IMR-90 (cell line): ENCODE results near the gene CANX. TPM values are rescaled to one million over a fixed set of nuclear protein-coding genes. Genes with fewer than 3 reads are reported as not detected.

Experiments
- ATAC-seq: fragments of 200-7000 bp; cut with Tn5 transposase; 2 replicates; pipeline ENCODE4 v1.9.1; 2020; ENCODE audit warnings: low read depth, mild to moderate bottlenecking, moderate library complexity
- BruUV-seq: library from RNA; stranded (reverse); fragments of 400-500 nt; replicated peaks from 2 replicates; lab custom pipeline; 2021; lab: Mats Ljungman, UMichigan
- CTCF ChIA-PET: fragments of 300-600 bp; formaldehyde crosslinking; extraction: SDS; loops from one replicate; lab custom pipeline; 2021; ENCODE audit warnings: antibody characterized with exemption; lab: Yijun Ruan, JAX
- POLR2A ChIA-PET: fragments of 300-600 bp; sonication (Branson Sonifier 250); formaldehyde crosslinking; loops from one replicate; lab custom pipeline; 2022; ENCODE audit warnings: antibody characterized with exemption; ENCODE audit not compliant: unreplicated experiment; lab: Charles Lee
- DNase-seq: peaks from one replicate; pipeline ENCODE4 v3.0.0; 2013
- H2AFZ ChIP-seq: replicated peaks from 2 replicates; pipeline ENCODE3; 2013; ENCODE audit warnings: low read length, mild to moderate bottlenecking; ENCODE audit not compliant: poor library complexity
- H2AK5ac ChIP-seq: 2 replicates; pipeline ENCODE4 v1.6.1; 2013; ENCODE audit warnings: low read depth, low read length, inconsistent platforms
- H2AK9ac ChIP-seq: replicated peaks from 2 replicates; pipeline ENCODE3; 2013; ENCODE audit warnings: mild to moderate bottlenecking, low read depth, low read length, moderate library complexity; ENCODE audit not compliant: poor library complexity
- H2BK120ac ChIP-seq: 2 replicates; pipeline ENCODE4 v1.6.1; 2013; ENCODE audit warnings: low read depth, low read length, inconsistent platforms
- H2BK15ac ChIP-seq: 3 replicates; pipeline ENCODE4 v1.6.1; 2013; ENCODE audit warnings: low read depth, low read length, inconsistent platforms
- H2BK20ac ChIP-seq: 2 replicates; pipeline ENCODE4 v1.6.1; 2013; ENCODE audit warnings: low read depth, mild to moderate bottlenecking, inconsistent platforms, low read length, moderate library complexity
- H2BK5ac ChIP-seq: 2 replicates; pipeline ENCODE4 v1.6.1; 2013; ENCODE audit warnings: mild to moderate bottlenecking, low read depth, low read length, inconsistent platforms; ENCODE audit not compliant: poor library complexity, severe bottlenecking
- H3K14ac ChIP-seq: replicated peaks from 2 replicates; pipeline ENCODE4 v1.6.1; 2013; ENCODE audit warnings: low read depth, low read length, inconsistent platforms
- H3K18ac ChIP-seq: 2 replicates; pipeline ENCODE4 v1.6.1; 2013; ENCODE audit warnings: low read depth, low read length, control low read depth
- H3K23ac ChIP-seq: 2 replicates; pipeline ENCODE4 v1.6.1; 2013; ENCODE audit warnings: low read depth, low read length, inconsistent platforms
- H3K27ac ChIP-seq: 2 replicates; pipeline ENCODE4 v1.5.1; 2013; ENCODE audit warnings: mild to moderate bottlenecking, control low read depth, low read length; ENCODE audit not compliant: insufficient read depth
- H3K27me3 ChIP-seq: 2 replicates; pipeline ENCODE4 v1.6.1; 2013; ENCODE audit warnings: low read length; ENCODE audit not compliant: control insufficient read depth, insufficient read depth
- H3K36me3 ChIP-seq: 2 replicates; pipeline ENCODE4 v1.6.1; 2013; ENCODE audit warnings: low read length, mixed read lengths; ENCODE audit not compliant: control insufficient read depth, insufficient read depth
- H3K4ac ChIP-seq: 2 replicates; pipeline ENCODE4 v1.6.1; 2013; ENCODE audit warnings: low read depth, low read length, inconsistent platforms
- H3K4me1 ChIP-seq: 2 replicates; pipeline ENCODE4 v1.6.1; 2013; ENCODE audit warnings: low read length, mixed read lengths; ENCODE audit not compliant: control insufficient read depth, insufficient read depth
- H3K4me2 ChIP-seq: 2 replicates; pipeline ENCODE4 v1.6.1; 2013; ENCODE audit warnings: low read depth, mild to moderate bottlenecking, control low read depth, low read length, moderate library complexity
- H3K4me3 ChIP-seq: 2 replicates; pipeline ENCODE4 v1.5.1; 2013; ENCODE audit warnings: low read depth, mild to moderate bottlenecking, control low read depth, low read length, moderate library complexity; ENCODE audit not compliant: insufficient read depth
- H3K56ac ChIP-seq: 2 replicates; pipeline ENCODE4 v1.6.1; 2013; ENCODE audit warnings: low read length, inconsistent platforms; ENCODE audit not compliant: insufficient read depth; ENCODE audit errors: extremely low read depth
- H3K79me1 ChIP-seq, 2 experiments: 2 replicates each; pipeline ENCODE4 v1.6.1; 2013; ENCODE audit warnings: low read length in 2 of 2, inconsistent platforms in 1 of 2, low read depth in 1 of 2
- H3K9ac ChIP-seq: 2 replicates; pipeline ENCODE4 v1.6.1; 2013; ENCODE audit warnings: low read depth, low read length, control low read depth
- H3K9me1 ChIP-seq: 2 replicates; pipeline ENCODE4 v1.6.1; 2013; ENCODE audit warnings: low read length, inconsistent platforms; ENCODE audit not compliant: insufficient read depth
- H3K9me3 ChIP-seq: 2 replicates; pipeline ENCODE4 v1.6.1; 2013; ENCODE audit warnings: low read length; ENCODE audit not compliant: control insufficient read depth, insufficient read depth
- H4K20me1 ChIP-seq: 2 replicates; pipeline ENCODE4 v1.6.1; 2013; ENCODE audit warnings: low read length, inconsistent platforms; ENCODE audit not compliant: insufficient read depth
- H4K5ac ChIP-seq: 2 replicates; pipeline ENCODE4 v1.6.1; 2013; ENCODE audit warnings: mild to moderate bottlenecking, low read depth, low read length, control low read depth
- H4K8ac ChIP-seq, 2 experiments: 2 replicates each; pipeline ENCODE4 v1.6.1; 2013; ENCODE audit warnings: low read depth in 2 of 2, low read length in 2 of 2, control low read depth in 1 of 2, inconsistent platforms in 1 of 2
- H4K91ac ChIP-seq: 2 replicates; pipeline ENCODE4 v1.6.1; 2013; ENCODE audit warnings: low read depth, low read length, inconsistent platforms; ENCODE audit not compliant: insufficient read depth
- CHD1 ChIP-seq: IDR thresholded peaks from 2 replicates; pipeline ENCODE4 v1.6.1; 2012; ENCODE audit warnings: low read depth, low read length, improper control_type of control experiment
- WGBS, 2 experiments: methylation state at CpG; one replicate each; pipeline versions ENCODE4 v1.1.5 to v1.1.7; 2013; ENCODE audit warnings: missing lambda C conversion rate in 2 of 2; ENCODE audit not compliant: insufficient read length in 1 of 2; ENCODE audit errors: extremely low coverage in 2 of 2; 5-methylcytosine and 5-hydroxymethylcytosine counted together
- dilution Hi-C: fragments of 300-500 bp; cut with HindIII; formaldehyde crosslinking; loops from one replicate; pipeline ENCODE4 v1.14.3; 2018; ENCODE audit warnings: low sequenced_read_pairs; ENCODE audit not compliant: unreplicated experiment
- in situ Hi-C: fragments of 300-500 bp; cut with MboI; formaldehyde crosslinking; loops from 3 replicates; pipeline ENCODE4 v1.14.3; 2019; ENCODE audit warnings: low sequenced_read_pairs, inconsistent platforms, mixed read lengths
- intact Hi-C: fragments of 100-400 bp; cut with micrococcal nuclease; formaldehyde crosslinking; loops from 2 replicates; pipeline ENCODE4 v1.10.0; 2022
- polyA plus RNA-seq, 3 experiments: library from polyadenylated mRNA; depleted of rRNA; stranded (reverse); fragments of >200 nt; gene quantifications; 2 replicates each; pipeline ENCODE4 v1.2.3, GENCODE V29; 2012; ENCODE audit warnings: low replicate concordance in 1 of 3
- total RNA-seq: library from RNA; depleted of rRNA; stranded (reverse); fragments of >200 nt; gene quantifications from 2 replicates; pipeline ENCODE4 v1.2.3, GENCODE V29; 2012

CANX gene
- total and polyA plus RNA-seq, 2 of the 4 experiments (the other 2 are of a cell fraction), result 216 to 345 TPM

GRCh38 chr5:179772351-179772750 is 73.6 kb downstream of the CANX start:
- Histone ChIP-seq H3K9me1 (no peaks in the 10 kb centered on the region; the same call in 1 of the 2 replicates), H2BK5ac (no peak overlapping the region), H3K4me1 (no peaks in the 10 kb centered on the region), H3K36me3 (peaks cover 73% of the 10 kb centered on the region), H3K23ac (no peak overlapping the region), H2BK20ac (no peak overlapping the region), H4K20me1 (0 out of 2 replicates have a peak, but pooled peaks cover 8% of the 10 kb centered on the region), H3K4me2 (no peak overlapping the region), H4K8ac (no peak overlapping the region), H3K56ac (no peak overlapping the region), H3K9me3 (no peaks in the 10 kb centered on the region), H2AFZ (no peak overlapping the region), H3K27me3 (no peaks in the 10 kb centered on the region), H3K18ac (no peak overlapping the region), H3K4me3 (no peak overlapping the region), H2BK15ac (no peak overlapping the region), H3K79me1 (peaks cover 16 to 53% of the 10 kb centered on the region in 2 experiments), H2BK120ac (no peak overlapping the region), H2AK5ac (no peak overlapping the region), H3K4ac (no peak overlapping the region), H4K5ac (no peak overlapping the region), H4K91ac (no peak overlapping the region), H3K9ac (no peak overlapping the region), H3K14ac (no peak overlapping the region), H2AK9ac (no peak overlapping the region), H3K27ac (no peak overlapping the region)
- dilution Hi-C loops, result no loop called here
- intact Hi-C loops, result no loop called here
- no TSS peak for BruUV-seq
- ATAC-seq, result no peak
- in situ Hi-C loops, result no loop called here
- DNase-seq, result no peak
- WGBS, 2 experiments, result no CpG with 5 or more reads among the region's 6 CpGs
- CTCF ChIA-PET, result interaction anchor here (0.7 kb wide), 1 partner anchor 10 kb away, joined by 3 read pairs; no protein-coding TSS in a partner anchor
- POLR2A ChIA-PET, result no interaction called here
- TF ChIP-seq CHD1, result no peak
